SKM-1 treated with dmso at 0.1 percent for 144 hours (cell line): ENCODE data around the gene TP53INP2.
A peak's percentile ranks its signal among the peaks of the same experiment; 100 is the strongest.
"Not testable (repeated sequence)": the region's sequence is repeated elsewhere in the genome, so short reads cannot be mapped to it uniquely, and the experiment has no call there.

Experiments
- DNase-seq: peaks from one replicate; lab custom pipeline; 2025; ENCODE audit not compliant: unreplicated experiment; lab: John Stamatoyannopoulos, UW

Gene TP53INP2

DNA sequence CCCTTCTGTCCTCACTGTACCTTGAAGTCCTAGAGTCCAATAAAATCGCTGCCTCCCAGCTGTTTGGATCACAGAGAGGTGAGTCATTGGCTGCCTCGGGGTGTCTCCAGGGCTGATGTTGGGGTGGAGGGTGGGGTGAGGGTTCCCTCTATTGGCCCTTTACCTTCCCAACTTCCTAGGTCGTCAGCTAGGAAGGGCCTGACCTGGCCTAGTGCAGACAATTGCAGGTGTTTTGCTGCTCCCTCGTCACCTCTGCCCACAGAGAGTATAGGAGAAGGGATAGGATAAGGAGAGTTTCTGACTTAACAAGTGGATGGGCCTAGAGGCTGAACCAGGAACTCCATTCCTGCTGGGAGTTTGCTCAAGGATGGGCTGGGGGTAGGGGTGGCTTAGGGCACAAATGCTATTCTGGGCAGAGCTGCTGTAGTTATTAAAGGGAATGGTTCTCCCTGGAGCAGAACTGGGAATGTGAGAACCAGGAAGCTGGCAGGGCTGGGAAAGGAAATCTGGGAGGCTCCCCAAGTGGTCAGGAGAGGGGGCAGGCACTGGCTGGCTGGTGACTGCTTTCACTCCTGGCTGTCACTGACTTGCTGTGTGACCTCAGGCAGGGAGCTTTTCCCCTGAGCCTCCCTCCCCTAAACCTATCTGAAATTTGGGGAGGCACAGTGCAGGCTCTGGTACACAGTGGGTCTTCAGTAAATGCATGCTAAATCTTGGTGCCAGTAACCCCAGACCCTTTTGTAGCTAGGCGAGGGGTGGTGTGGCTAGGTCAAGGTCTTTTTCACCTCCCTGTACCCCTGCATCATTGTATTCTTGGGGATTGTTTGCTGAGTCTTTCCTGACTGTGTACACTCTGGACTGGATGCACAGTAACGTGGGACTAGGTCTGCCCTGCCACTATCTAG, 1.5 kb downstream of the TP53INP2 start:
- no peak for DNase-seq

DNA sequence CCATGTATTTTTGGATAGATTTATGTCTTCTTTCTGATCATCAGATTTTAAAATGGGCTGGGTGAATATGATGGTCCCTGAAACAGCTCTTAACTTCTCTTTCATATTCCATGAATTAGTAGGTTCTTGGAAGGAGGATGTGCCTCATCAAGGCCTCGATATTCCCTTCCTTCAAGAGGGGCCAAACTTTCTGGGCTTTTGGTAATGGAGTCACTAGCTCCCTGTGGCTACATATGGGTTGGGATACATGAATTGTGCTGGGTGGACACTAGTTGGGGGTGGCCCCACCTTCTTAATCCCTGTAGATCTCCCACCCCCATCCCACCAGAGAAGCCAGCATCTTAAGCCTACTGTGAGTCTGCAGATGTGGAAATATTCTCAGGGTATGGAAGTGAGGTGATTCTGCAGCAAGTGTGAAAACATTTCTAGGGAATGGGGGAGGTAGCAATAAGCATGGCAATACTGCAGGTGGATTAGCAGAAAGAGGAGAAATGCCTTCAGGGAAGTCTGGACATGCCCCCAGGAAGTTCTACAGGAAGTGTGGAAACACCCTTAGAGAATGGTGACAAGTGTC, 2.2 kb downstream of the TP53INP2 start:
- no peak for DNase-seq

DNA sequence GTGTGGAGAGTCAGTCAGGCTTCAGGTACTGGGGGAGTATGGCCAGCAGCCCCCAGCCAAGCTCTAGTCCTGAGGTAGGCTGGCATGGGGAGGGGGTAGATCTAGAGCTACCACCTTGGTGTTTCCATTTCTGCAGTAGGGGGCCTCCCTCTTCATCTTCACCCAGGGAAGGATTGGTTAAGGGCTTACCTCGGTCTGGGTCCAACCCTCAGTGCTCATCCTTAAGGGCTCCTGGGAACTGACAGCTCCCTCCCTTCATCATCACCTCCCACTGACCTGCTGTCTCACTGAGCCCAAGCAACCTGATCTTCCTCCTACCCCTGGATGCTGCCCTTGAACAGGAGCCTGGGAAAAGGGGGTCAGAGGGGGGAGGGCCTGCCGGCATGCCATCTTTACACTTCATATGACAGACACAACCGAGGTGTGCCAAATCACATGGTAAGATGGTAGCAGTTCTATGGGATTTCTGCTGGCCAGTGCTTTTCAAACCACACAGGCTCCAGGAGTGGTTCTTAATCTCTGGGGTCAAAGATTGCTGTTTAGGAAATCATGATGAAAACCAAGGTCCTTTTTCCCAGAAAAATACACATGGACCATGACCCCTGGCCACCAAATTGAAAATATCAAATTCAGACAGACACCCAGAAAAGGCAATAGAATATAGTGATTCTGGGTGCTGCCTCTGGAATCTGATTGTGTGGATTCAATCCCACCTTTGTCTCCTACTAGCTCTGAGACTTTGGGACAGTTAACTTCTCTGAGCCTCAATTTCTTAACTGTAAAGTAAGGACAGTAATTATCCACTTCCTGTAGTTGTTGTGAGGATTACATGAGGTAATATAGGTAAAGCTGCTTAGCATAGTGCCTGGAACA, 3.0 kb downstream of the TP53INP2 start:
- no peak for DNase-seq

DNA sequence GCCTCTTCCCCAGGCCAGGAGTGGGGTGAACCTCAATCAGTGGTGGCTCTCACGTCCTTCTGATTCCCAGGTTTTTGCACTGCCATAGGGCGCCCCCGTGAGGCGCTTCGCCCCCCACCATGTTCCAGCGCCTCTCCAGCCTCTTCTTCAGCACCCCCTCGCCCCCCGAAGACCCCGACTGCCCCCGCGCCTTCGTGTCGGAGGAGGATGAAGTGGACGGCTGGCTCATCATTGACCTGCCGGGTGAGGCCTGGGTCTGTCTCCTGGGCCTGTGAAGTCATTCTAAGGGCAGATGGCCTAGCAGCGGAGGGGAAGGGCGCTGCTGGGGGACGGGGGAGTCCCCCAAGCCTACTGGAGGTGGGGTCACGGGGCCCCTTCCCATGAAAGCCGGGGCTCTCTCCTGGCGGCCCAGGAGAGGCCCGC, 4.5 kb downstream of the TP53INP2 start:
- peak; percentile 16 for DNase-seq

DNA sequence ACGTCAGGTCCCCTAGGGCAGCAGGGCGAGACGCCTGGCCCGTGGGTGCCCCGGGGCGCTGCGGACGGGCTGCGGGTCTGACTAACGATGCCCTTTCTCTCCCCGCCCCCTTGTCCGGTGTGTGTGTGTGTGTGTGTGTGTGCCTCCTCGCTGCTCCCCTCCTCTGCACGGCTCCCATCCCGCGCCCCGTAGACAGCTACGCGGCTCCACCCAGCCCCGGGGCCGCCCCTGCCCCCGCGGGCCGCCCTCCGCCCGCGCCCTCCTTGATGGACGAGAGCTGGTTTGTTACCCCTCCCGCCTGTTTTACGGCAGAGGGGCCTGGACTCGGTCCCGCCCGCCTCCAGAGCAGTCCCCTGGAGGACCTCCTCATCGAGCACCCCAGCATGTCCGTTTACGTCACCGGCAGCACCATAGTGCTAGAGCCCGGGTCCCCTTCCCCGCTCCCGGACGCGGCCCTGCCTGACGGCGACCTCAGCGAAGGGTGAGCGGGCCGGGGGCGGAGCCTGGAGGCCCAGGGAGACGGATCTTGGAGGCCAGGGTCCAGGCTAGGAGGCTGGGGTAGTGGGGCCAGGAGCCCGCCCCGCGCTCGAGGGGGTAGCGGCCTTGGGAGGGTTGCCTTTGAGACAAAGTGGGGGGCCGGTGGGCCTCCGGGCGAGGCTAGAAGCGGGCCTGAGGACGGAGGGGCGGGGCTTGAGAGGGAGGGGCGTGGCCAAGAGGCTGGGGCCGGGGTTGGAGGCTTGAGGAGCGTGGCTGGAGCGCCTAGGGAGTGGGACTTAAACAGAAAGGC, 5.1 kb downstream of the TP53INP2 start:
- DNase-seq = peak; percentile 62

DNA sequence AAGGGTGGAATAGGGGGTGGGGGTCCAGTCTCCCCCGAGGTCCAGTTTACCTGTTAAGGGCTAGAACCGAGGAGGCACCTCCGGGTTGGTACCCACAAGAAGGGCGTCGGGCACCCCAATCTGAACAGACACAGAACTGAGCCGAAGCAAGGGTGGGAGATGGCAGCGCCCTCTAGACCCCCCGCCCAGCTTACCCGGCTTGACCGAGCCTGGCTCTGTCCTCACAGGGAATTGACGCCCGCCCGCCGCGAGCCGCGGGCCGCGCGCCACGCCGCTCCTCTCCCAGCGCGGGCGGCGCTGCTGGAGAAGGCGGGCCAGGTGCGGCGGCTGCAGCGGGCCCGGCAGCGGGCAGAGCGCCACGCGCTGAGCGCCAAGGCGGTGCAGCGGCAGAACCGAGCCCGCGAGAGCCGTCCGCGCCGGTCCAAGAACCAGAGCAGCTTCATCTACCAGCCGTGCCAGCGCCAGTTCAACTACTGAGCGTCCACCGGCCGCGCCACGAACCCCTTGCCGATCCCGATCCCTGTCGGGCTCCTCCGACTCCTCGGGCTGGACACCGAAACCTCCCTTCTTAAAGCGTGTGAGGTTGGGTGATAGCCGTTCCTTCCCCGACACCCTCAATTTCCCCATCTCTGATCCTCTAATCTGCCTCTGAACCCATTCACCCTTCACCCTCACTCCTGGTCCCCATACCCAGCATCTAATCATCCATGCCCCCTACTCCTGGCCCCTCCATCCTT, 5.9 kb downstream of the TP53INP2 start:
- DNase-seq = no peak

DNA sequence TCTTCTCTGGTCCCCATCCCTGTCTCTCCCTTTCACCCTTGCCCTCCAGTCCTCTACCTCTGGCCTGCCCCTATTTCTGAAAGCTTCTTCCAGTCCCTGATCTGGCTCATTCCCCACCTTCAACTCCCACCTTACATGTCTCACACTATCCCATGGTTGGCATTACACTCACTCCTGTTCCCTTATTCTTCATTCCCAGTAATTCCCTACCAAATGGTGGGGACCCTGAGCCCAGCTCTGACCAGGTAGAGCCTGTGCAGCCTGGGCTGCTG, 6.4 kb downstream of the TP53INP2 start:
- no peak for DNase-seq

DNA sequence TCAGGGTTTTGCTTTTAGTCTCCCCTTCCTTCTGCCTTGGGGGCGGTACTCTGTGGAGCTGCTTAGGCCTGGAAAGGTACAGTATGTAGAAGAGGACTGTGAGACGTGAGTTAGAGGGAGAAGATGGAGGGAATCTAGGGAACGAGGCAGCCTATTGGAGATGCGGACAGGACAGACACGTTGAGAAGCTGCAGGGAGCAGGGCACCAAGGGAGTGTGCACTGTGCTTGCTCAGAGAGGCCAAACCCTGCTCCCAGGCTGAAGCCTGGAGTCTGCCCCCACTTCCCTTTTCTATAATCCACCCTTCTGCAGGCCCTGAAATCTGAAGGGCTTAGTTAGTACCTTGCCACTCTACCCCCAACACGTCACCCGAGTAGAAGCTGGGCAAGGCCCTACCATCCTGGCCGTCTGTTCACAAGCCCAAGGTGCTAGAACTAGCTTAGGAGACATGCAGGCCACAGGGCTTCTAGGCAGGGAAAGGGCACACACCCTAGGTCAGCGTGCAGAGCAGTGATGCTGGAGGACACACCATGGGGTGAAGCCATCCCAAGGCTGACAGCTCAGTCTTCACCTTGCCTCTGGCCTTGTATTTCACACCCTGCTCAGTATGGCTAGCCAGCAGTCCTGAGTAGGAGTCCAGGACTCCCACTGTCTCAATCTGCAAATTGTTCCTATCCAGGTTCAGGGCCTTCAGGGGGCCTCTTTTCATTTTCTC, 6.9 kb downstream of the TP53INP2 start:
- DNase-seq = peak; percentile 44

DNA sequence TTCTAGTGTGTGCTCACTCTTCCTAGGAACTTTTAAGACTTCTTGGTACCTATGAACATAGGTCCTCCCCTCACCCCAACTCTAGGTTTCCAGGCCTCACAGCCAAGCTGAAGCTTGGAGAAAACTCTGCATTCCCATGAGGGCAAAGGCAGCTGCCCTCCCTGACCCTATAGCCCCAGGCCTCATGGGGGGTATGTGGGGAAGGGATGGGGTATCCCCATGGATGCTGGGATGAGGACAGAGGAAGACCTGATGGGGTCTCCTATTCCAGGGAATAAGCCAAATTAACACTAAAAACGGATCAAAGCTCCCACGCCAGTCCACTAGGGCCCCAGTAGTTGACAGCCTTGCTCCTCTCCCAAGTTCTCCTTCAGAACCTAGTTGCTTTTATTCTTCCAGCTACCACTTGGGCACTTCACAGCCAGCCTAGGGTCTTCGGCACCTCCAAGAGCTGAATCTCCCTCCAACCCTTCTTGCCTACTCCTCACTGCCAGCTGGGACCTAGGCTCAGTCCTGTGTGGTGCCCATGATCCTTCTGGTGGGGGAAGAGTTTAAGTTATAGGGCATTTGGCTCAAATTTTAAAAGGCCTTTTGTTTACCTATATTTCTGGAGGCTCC, 7.8 kb downstream of the TP53INP2 start:
- DNase-seq = no peak

DNA sequence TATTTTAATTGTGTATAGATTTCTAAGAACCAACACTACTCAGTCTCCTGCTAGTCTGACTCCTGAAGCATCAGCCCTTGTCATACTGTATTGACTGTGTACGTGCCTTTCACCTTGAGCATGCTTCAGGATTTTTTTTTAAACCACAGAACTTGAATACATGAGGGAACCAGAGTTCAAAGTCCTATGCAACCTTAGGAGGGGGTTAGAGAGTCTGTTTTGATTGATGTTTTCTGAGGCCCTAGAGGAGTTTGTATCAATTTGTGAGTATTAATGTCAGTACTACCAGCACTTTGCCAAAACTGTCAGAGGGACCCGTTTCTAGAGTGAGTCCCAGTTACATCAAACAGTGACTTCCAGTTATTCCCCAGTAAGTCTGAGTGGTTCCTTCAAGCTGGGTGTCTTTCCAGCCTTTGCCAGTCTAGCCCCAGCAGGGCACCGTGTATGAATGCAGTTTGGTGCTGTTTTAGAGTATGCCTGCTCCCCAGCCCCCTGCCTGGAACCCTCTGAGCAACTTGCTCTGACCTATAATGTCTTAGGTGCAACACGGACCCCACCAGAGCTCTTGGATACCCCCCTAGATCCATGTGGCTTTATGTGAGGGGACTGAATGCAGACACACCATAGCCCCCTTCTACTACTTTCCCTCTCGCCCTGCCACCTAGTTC, 8.5 kb downstream of the TP53INP2 start:
- no peak for DNase-seq

DNA sequence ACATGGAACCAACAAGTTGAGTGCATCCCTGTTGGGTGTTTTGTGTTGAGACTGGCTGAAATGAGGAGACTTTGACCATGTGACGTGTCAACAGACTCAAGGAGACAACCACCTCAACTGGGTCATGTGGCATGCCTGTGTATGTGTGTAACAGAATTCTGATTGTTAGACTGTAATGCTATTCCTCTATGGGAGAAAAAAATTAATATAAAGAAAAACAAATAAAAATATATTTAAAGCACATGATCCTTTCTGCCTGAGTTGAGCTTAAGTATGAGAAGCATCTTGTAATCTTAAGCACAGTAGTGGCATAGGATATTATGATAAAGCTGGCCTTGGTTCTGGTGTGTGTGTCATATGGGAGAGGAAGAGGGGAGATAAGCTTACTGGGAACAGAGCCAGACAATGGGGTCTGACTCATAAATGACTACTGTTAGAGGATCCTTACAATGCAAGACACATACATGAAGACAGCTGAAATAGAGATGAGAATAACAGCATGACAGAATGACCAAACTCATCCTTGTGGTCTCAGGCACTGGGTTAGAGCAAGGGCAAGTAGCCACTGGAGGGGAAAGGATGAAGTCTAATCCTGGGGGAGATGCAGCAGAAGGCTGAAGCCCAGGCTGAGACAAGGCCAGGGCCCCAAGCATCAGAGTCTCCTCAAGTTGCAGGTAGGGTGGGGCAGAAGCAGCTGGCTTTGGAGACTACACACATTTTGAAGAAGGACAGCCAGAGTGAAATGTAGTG, 9.2 kb downstream of the TP53INP2 start:
- DNase-seq = no peak

DNA sequence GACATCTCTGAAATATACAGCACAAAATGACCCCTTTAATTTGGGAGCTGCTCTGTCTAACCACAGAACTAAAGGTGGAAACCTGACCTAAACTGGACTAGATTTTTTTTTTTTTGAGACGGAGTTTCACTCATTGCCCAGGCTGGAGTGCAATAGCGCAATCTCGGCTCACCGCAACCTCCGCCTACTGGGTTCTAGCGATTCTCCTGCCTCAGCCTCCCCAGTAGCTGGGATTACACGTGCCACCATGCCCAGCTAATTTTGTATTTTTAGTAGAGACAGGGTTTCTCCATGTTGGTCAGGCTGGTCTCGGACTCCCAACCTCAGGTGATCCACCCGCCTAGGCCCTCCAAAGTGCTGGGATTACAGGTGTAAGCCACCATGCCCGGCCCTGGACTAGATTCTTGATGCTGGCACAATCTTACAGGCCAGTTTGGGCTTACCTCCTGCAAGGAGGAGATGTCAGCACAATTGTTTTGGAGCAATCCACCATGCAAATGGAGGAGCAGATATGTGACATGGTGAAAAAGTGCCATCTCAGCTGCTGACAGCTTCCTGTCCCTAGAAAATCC, 9.9 kb downstream of the TP53INP2 start:
- not testable (repeated sequence) for DNase-seq

DNA sequence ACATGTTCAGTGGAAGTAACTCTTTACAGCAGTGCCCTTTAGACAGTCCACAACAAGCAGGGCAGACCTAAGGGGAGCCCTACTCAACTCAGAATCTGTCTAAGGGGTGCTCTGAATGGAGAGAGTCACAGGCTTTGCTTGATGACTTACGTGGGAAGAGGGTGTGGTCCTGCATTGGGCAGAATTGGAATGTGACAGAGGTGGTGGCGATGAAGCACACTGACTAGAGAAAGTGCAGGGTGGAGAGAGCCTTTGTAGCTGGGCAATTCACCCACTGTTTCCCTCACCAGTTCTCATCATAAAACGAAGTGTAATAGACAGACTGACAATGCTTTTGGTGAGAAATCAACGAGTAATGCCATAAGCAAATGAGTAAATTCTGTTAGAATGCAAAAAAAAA, 11.2 kb downstream of the TP53INP2 start:
- DNase-seq = no peak

DNA sequence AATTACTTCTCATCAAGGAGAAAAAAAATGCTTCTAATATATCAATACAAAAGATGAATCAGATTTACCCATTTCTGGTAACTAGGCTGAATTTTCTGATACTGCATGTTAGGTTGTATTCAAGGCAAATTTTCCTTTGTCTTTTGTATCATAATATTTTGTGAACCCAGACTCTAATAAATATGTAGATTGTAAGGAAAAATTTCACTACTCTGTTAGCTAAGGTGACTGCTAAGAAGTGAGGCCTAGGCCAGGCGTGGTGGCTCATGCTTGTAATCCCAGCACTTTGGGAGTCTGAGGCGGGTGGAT, 12.7 kb downstream of the TP53INP2 start:
- no peak for DNase-seq

DNA sequence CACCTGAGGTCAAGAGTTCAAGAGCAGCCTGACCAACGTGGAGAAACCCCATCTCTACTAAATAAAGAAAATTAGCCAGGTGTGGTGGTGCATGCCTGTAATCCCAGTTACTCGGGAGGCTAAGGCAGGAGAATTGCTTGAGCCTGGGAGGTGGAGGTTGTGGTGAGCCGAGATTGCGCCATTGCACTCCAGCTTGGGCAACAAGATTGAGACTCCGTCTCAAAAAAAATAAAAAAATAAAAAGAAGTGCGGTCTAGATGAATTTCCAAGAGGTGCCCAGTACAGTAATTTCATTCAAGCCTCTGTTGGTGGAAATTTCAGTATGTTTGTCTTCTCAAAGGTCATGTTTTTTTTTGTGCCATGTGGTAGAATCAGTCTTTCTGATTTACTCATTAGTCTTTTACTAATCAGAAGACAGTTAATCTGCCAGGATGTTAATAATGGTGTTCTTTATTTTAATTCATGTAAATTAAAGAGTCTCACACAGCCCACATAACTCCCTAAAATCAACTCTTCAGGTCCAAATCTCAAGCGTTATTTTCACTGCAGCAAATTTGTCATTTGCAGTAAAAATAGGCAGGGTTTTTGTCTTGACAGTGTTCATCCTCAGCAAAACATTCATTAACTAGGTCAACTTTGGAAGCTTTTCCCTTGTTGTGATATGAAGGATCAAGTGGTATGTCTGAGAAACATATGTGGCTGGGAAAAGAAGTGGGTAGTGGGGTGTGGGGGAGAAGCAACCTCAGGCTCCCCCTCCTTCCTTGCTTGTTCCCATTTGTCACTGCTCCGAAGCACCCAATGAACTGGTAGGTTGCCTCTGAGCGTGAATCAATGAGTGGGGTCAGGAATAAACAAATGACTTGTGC, 13.3 kb downstream of the TP53INP2 start:
- no peak for DNase-seq

DNA sequence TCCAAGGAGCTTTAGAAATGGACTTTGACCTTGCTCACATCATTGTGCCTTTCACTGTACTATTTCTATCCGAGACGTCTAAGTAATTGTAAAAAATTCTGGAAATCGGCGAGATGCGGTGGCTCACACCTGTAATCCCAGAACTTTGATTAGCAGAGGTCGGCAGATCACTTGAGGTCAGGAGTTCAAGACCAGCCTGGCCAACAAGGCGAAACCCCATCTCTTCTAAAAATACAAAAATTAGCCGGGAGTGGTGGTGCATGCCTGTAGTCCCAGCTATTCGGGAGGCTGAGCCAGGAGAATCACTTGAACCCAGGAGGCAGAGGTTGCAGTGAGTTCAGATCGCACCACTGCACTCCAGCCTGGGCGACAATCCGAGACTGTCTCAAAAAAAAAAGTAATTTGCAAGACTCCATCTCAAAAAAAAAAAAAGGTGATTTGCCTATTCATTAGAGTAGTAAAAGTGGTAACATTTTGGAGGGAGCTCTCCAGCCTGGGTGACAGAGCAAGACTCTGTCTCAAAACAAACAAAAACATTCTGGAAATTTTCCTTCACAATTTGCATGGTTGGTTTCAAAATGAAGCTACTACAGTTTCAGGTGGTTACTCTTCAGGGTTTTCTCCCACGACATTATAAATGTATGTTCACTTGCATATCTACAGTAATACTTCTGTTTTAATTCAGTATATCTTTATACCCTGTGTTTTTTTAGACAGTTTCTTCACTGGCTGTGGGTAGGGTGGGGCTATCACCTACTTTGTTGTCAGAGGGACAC, 15.3 kb downstream of the TP53INP2 start:
- DNase-seq = not testable (repeated sequence)
